ENCODE data around the gene HS3ST6.
"Not testable (repeated sequence)": the region's sequence is repeated elsewhere in the genome, so short reads cannot be mapped to it uniquely, and the experiment has no call there.

HS3ST6 gene

DNA sequence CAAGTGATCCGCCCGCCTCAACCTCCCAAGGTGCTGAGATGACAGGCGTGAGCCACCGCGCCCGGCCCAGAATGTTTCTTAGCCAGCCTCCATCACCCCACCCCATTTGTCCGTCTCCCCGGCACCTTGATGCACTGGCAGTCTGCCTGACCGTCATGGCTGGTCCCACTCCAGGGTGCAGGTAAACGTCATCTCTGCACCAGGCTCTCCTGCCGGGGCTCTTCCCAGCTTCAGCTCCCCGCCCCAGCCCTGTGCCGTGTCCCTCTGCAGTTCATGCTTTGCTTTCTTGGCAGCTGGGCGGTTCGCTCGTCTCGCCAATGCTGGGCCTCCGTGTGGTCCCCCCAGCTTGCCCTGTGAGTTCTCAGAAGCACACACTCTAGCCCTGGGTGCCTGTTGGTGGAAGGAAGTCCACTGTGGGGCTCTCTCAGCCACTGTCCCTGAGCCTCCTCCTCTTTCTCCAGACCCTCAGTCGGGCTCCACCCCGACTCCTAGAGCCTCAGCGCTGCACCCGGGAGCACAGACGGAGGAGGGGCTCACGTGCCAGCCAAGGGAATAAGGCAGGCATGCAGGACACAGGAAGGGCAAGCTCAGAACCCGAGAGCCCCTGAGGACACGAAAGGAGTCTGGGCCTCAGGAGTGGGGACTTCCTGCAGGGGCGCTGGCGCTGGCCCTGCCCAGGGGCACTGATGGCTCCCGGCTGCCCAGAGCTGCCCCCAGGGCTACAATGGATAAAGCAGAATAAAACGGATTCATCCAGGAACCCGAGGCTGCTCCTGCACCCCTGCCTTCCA lies 12.0 kb downstream of the HS3ST6 start:
- DNase-seq, result no peak

DNA sequence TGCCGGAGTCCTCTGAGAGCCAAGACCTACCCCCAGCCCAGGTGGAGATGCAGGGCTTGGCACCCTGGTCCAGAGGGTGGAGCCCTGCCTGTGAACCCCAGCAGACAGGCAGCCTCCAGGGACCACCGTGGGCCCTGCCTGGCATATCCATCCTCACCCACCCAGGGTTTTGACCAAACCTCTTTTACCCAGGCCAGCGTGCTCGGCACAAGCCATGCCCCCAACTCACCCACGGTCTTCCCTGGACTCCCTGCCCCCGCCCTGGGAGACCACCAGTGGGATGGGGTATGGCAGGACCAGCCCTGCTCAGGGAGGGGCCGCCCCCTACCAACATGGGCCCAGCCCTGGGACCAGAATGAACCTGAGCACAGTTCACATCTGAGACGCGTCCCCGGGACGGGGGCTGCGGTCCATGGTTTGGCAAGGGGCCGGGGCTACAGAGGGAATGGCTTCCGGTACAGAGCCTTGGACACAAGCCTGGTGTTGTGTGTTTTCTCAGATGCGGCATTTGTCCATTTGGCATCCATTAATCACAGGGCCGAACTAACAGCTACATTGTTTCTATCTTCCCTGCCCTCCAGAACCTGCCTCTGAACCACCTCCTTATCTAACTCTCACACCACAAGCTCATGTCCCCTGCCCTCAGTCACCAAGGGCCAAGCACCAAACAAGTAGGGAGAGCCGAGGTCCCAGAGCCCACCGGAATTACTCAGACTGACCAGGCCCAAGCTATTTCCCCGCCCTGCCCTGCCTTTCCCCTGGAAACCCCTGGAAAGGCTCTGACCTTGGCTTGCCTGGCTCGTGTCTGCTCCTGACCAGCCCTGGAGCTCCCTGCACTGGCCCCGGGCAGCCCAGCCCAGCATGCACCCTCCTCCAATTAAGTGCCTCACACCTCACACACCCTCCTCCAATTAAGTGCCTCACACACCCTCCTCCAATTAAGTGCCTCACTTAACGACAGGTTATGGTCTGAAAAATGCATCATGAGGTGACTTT lies 14.1 kb downstream of the HS3ST6 start:
- DNase-seq, result no peak

DNA sequence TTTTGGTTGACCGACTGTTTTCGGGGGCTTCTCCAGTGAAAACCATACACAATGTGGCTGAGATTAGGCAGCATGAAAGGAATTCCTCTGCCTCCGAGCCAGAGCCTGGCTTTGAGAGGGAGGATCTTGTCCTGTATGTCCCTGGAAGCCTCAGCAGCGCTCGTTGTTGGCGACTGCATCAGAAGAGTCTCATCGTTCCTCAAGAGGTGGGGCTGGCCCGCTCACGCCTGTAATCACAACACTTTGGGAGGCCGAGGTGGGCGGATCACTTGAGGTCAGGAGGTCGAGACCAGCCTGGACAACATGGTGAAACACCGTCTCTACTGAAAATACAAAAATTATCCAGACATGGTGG lies 15.0 kb downstream of the HS3ST6 start:
- DNase-seq, result no peak

DNA sequence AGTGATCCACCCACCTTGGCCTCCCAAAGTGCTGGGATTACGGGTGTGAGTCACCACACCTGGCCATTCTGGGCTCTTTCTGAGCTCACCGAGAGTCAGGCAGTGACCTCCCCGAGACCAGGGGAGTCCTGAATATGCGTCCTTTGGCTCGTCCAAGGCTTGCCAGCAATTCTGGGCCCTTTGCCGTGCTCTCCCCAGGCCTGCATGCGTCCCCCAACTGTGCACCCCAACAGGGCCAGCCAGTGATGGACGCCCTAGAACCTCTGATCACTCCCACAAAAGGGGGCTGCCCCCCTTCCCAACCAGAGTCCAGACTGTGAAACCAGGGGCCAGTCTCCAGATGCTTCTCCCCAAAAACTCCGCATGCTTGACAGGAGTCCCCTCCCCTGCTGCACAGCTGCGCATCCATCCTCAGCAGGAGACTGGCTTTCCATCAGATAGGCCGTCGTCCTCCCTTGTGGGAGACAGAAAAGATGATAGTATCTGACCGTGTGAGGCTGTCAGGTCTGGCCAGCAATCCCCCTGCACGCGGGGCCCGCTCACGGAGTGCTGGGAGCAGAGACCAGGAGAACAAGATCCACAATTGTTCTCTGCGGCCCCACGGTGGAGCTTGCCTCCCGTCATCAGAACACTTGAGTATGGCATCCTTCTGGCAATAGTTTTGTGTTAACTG lies 15.5 kb downstream of the HS3ST6 start:
- no peak for DNase-seq

DNA sequence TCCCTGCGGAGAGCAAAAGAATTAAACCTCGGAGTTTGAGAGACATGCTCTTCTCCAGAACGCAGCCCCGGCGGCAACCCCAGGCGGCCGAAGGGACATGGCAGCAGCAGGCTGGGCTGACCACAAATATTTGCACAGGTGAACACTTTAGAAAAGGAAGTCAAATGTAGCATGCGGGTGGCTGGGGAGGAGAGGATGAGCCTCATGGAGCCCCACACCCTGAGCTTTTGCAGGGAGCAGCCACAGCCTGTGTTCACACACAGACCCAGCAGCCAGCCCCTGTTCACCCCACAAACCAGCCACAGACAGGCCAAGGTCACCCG lies 17.8 kb downstream of the HS3ST6 start:
- no peak for DNase-seq

DNA sequence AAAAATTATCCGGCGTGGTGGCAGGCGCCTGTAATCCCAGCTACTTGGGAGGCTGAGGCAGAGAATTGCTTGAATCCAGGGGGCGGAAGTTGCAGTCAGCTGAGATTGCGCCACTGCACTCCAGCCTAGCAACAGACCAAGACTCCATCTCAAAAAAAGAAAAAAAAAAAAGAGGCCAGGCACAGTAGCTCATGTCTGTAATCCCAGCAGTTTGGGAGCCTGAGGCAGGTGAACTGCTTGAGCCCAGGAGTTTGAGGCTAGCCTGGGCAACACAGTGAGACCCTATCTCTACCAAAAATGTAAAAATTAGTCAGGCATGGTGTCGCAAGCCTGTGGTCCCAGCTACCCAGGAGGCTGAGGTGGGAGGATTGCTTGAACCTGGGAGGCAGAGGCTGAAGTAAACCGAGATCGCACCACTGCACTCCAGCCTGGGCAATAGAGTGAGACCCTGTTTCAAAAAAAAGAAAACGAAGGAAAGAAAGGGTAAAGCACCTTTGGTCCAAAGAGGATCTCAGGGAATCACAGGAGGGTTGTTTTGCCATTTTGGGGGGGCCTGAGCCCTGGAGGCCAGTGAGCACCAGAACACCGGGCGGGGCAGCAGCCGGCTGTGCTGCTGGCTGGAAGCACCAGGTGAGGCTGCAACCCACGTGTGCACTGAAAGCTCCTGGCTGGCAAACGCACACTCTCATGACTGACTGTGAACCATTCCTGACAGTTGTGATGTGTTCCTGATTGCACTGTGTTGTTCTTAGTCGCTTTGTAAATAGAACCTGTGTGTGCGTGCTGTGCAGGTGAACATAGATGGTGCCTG lies 18.4 kb downstream of the HS3ST6 start:
- no peak for DNase-seq

GRCh38 chr16:1897692-1898091 lies 20.5 kb downstream of the HS3ST6 start:
- DNase-seq, result not testable (repeated sequence)

GRCh38 chr16:1895949-1896675 lies 22.1 kb downstream of the HS3ST6 start:
- no peak for DNase-seq

- no peak for DNase-seq
Observed at GRCh38 chr16:1895068-1895467, 23.1 kb downstream of the HS3ST6 start.

- DNase-seq, result no peak
Observed at GRCh38 chr16:1890708-1891050, 27.5 kb downstream of the HS3ST6 start.

DNA sequence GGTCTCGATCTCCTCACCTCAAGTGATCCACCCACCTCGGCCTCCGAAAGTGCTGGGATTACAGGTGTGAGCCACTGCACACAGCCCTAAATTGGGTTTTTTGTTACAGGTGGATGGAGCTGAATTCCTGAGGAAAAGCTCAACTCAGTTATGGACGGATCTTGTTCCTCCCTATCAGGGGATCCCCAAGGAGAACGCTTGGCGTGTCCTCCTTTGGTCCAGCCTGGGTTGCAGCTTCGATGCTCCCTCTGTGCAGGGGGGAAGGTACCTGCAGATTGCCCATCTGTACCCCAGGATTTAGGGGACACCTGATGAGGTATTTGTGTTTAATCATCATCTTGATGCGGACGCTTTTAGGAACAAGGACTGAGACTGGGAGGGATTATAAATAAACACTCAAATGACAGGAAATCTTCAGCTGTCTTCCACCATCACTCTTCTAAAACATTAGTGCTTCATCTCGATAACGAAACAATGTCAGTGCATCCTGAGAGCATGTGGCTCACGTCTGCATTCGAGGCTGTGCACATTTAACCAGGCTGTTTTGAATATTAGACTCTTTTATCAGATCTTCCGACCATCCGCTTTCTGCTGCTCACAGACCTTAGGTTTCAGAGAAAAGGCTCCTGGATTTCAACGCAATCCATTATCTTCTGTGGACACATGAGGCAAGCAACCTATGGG lies 28.0 kb downstream of the HS3ST6 start:
- no peak for DNase-seq

DNA sequence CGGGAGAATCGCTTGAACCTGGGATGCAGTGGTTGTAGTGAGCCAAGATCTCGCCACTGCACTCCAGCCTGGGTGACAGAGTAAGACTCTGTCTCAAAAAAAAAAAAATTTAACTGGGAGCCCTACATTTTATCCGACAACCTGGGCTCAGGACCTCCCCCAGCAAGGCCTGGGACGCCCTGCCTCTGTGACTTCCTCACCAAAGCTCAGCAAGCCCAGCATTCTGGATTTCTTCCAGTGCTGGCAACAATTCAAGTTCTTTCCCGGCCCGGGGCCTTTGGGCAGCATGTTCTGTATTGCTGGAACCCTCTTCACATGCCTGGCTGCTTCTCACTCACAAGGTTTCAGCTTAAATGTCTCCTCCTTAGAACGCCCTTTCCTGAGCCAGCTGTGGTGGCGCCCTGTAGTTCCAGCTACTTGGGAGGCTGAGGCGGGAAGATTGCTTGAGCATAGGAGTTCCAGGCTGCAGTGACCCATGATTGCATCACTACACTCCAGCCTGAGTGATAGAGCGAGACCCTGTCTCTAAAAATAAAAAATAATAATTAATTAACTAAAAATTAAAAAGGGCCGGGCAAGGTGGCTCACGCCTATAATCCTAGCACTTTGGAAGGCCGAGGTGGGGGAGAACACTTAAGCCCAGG lies 30.4 kb downstream of the HS3ST6 start:
- no peak for DNase-seq

- no peak for DNase-seq
Observed at GRCh38 chr16:1884889-1885288, 33.3 kb downstream of the HS3ST6 start.

GRCh38 chr16:1884155-1884760 lies 34.0 kb downstream of the HS3ST6 start:
- no peak for DNase-seq

DNA sequence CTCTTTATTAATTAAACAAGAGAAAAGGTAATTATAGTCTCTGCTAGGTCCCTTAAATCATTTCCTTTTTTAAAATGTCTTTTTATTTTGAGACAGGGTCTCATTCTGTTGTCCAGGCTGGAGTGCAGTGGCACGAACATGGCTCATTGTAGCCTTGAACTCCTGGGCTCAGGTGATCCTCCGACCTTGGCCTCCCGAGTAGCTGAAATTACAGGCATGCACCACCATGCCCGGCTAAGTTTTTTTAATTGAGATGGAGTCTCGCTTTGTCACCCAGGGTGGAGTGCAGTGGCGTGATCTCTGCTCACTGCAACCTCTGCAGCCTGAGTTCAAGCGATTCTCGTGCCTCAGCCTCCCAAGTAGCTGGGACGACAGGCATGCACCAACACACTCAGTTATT lies 37.0 kb downstream of the HS3ST6 start:
- DNase-seq, result not testable (repeated sequence)

- no peak for DNase-seq
Observed at GRCh38 chr16:1879477-1879876, 38.7 kb downstream of the HS3ST6 start.

GRCh38 chr16:1878256-1878655 lies 40.0 kb downstream of the HS3ST6 start:
- no peak for DNase-seq

GRCh38 chr16:1877804-1878203 lies 40.4 kb downstream of the HS3ST6 start:
- DNase-seq, result no peak

- no peak for DNase-seq
Observed at GRCh38 chr16:1877089-1877488, 41.1 kb downstream of the HS3ST6 start.

DNA sequence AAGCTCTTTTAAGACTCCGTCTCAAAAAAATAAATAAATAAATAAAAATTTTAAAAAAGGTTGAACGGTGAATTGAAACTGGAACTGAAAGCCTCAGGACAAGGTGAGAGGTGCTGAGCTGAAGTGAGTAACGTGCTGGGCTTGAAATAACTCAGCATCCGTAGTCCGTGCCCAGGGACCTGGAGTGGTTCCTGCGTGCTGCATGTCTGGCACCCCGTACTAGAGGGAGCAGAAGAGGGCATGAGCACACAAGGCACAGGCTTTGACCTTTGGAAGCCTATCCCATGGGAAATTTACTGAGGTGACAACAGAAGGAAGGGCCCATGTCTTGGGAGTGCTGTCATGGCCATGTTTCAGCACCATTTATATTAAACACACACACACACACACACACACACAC lies 41.7 kb downstream of the HS3ST6 start:
- no peak for DNase-seq

GRCh38 chr16:1876066-1876465 lies 42.1 kb downstream of the HS3ST6 start:
- DNase-seq, result not testable (repeated sequence)

All from activated CD4-positive, alpha-beta T cell treated with anti-CD3 and anti-CD28 coated beads for 1 hour (primary cell).